ENCODE data around the gene PREX1. TPM values are rescaled to one million over a fixed set of nuclear protein-coding genes. Genes with fewer than 3 reads are reported as not detected.

The PREX1 gene
- total RNA-seq, 1 donor from 2014 or later, result 2.9 TPM

DNA sequence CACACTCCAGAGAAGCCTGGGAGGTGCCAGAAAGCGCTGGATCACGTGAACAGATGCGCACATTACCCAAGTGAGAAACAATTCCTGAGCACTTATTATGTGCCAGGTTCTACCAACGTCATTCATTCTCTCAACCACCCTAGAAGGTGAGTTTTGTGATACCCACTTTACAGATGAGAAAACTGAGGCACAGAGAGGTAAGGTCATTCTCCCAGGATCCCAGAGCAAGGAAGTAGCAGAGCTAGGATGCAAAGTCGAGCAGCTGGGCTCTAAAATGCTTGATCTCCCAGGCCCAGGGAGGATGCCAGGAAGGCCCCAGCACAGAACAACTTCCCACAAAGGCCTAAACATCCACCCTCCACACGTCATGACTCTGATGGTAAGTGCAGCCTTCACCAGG is 85.6 kb downstream of the PREX1 start:
- TF ChIP-seq CTCF (IDR thresholded peaks at IDR 0.05; ENCODE audit: unreplicated experiment), result no peak
- Mint-ChIP-seq H3K4me1 (ENCODE audit: low read depth) (peaks cover 2% of the 10 kb centered on the region), H3K4me3 (ENCODE audit: low read depth) (no peak overlapping the region)

DNA sequence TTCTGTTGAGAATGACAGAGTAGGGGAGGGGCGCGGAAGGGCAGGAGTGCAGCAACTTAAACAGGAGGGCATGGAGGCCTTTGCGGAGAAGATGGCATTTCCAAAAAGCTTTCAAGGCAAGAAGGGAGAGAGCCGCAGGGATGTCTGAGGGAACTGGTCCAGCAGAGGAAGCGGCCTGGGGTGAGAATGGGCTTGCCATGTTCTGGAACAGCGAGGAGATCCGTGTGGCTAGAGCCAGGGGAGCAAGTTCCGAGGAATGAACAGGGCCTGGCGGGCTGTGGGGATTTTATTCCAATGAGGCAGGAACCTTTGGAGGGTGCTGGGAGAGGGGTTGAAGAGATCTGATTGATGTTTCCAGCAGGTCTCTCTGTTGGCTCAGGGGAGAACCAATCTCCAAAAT is 86.1 kb downstream of the PREX1 start:
- no peak for TF ChIP-seq CTCF (IDR thresholded peaks at IDR 0.05; ENCODE audit: unreplicated experiment)
- DNase-seq (ENCODE audit: low spot score, unreplicated experiment), result no peak
- H3K27me3 Mint-ChIP-seq, result no peaks in the 10 kb centered on the region
- peaks cover 2% of the 10 kb centered on the region for H3K4me1 Mint-ChIP-seq (ENCODE audit: low read depth)
- H3K27ac Mint-ChIP-seq, result no peak overlapping the region
- no peak overlapping the region for H3K4me3 Mint-ChIP-seq (ENCODE audit: low read depth)
- no peaks in the 10 kb centered on the region for H3K36me3 Mint-ChIP-seq (ENCODE audit: insufficient read depth)
- no peaks in the 10 kb centered on the region for H3K9me3 Mint-ChIP-seq (ENCODE audit: low read depth)

More for the DNA sequence above, 85.6 kb downstream of the PREX1 start:
- Mint-ChIP-seq H3K9me3 (ENCODE audit: low read depth) (no peaks in the 10 kb centered on the region), H3K27ac (no peak overlapping the region), H3K36me3 (ENCODE audit: insufficient read depth) (no peaks in the 10 kb centered on the region), H3K27me3 (no peaks in the 10 kb centered on the region)
- no peak for DNase-seq (ENCODE audit: low spot score, unreplicated experiment)

DNA sequence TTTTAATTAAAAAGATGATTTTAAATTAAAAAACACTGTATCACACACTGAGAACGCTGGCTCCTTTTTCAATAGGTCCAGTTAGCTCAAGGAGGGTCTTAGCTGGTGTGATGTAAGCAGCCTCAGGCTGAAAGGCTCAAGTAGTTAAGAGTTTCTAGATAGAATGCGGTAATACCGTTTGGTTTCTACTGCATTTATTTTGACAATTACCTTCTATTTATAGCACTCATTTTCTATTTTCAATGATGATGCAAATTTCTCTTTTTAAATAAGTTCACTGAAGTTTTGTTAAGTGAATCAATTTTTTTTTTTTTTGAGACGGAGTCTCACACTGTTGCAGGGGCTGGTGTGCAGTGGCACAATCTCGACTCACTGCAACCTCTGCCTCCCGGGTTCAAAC is 87.1 kb downstream of the PREX1 start:
- no peak for TF ChIP-seq CTCF (IDR thresholded peaks at IDR 0.05; ENCODE audit: unreplicated experiment)
- Mint-ChIP-seq H3K9me3 (ENCODE audit: low read depth) (no peaks in the 10 kb centered on the region), H3K27me3 (no peaks in the 10 kb centered on the region), H3K4me3 (ENCODE audit: low read depth) (no peak overlapping the region), H3K27ac (no peak overlapping the region), H3K36me3 (ENCODE audit: insufficient read depth) (no peaks in the 10 kb centered on the region), H3K4me1 (ENCODE audit: low read depth) (peaks cover 2% of the 10 kb centered on the region)
- DNase-seq (ENCODE audit: low spot score, unreplicated experiment), result no peak

GRCh38 chr20:48740292-48740649 is 87.5 kb downstream of the PREX1 start:
- H3K27me3 Mint-ChIP-seq, result no peaks in the 10 kb centered on the region
- TF ChIP-seq CTCF (IDR thresholded peaks at IDR 0.05; ENCODE audit: unreplicated experiment), result no peak
- no peak overlapping the region for H3K27ac Mint-ChIP-seq
- DNase-seq (ENCODE audit: low spot score, unreplicated experiment), result no peak
- H3K4me3 Mint-ChIP-seq (ENCODE audit: low read depth), result no peak overlapping the region
- H3K9me3 Mint-ChIP-seq (ENCODE audit: low read depth), result no peaks in the 10 kb centered on the region
- H3K36me3 Mint-ChIP-seq (ENCODE audit: insufficient read depth), result no peaks in the 10 kb centered on the region
- H3K4me1 Mint-ChIP-seq (ENCODE audit: low read depth), result peaks cover 2% of the 10 kb centered on the region

DNA sequence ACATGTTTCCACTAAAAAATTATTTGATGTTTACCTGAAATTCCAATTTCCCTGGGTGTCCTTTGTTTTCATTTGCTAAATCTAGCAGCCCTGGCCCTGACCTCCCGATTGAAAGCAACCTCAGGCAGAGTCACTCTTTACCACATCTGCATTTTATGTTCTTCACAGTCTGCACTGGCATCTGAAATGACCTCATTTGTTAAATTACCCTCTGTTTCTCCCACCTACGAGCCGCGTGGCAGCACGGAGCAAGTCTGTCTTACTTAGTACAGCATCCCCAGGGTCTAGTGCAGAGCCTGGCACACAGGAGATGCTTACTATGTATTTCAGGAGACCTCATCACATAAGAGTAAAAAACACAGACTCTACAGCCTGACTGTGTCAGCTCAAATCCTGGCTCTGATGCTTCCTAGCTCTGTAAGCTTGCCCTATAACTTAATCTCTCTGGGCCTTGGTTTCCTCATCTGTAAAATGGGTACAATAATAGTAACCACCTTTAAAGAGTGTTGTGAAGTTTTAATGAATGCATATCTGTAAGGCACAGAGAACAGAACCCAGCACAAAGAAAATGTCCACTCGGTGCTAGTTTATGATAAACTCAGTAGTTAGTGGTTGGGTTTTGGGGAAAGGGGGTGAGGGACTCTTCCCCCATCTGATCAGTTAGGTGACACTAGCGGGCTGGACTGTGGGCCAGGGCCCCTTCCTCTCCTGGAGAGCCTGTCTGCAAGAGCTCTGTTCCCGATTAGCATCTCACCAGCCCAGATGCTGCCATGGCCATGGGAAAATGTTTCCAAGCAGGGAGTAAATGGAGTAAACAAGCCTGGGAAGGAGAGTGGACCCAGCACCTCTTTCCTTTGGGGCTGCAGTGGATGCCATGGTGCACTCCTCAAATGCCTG is 88.2 kb downstream of the PREX1 start:
- Mint-ChIP-seq H3K4me3 (ENCODE audit: low read depth) (no peak overlapping the region), H3K27me3 (no peaks in the 10 kb centered on the region), H3K9me3 (ENCODE audit: low read depth) (no peaks in the 10 kb centered on the region), H3K27ac (no peak overlapping the region), H3K36me3 (ENCODE audit: insufficient read depth) (no peaks in the 10 kb centered on the region), H3K4me1 (ENCODE audit: low read depth) (peaks cover 2% of the 10 kb centered on the region)
- no peak for DNase-seq (ENCODE audit: low spot score, unreplicated experiment)
- TF ChIP-seq CTCF (IDR thresholded peaks at IDR 0.05; ENCODE audit: unreplicated experiment), result no peak

Data from progenitor cell of endocrine pancreas (in vitro differentiated cells).